Osteoblast (primary cell): ENCODE measurements around the gene SURF2. TPM values are rescaled to one million over a fixed set of nuclear protein-coding genes. Genes with fewer than 3 reads are reported as not detected.
A peak's percentile ranks its signal among the peaks of the same experiment; 100 is the strongest.
"Not testable (repeated sequence)": the region's sequence is repeated elsewhere in the genome, so short reads cannot be mapped to it uniquely, and the experiment has no call there.

Source experiments
- DNase-seq: peaks from one replicate; pipeline ENCODE4 v3.0.0; 2011; ENCODE audit warnings: low spot score, mixed read lengths; ENCODE audit not compliant: insufficient read length; ENCODE audit errors: missing footprints
- H2AFZ ChIP-seq: 2 replicates; pipeline ENCODE4 v1.6.0; 2011; ENCODE audit warnings: mild to moderate bottlenecking, low read length
- H3K27ac ChIP-seq: 2 replicates; pipeline ENCODE4 v1.5.1; 2011; ENCODE audit warnings: mild to moderate bottlenecking, low read depth, low read length, moderate library complexity
- H3K27me3 ChIP-seq: 2 replicates; pipeline ENCODE4 v1.6.0; 2012; ENCODE audit warnings: mild to moderate bottlenecking, control low read depth, inconsistent platforms, low read length, moderate library complexity; ENCODE audit not compliant: insufficient read depth
- H3K36me3 ChIP-seq: 2 replicates; pipeline ENCODE4 v1.5.1; 2011; ENCODE audit warnings: mild to moderate bottlenecking, low read length, control low read depth, moderate library complexity; ENCODE audit not compliant: insufficient read depth
- H3K4me1 ChIP-seq: 2 replicates; pipeline ENCODE4 v1.5.1; 2011; ENCODE audit warnings: mild to moderate bottlenecking, low read length, control low read depth, moderate library complexity; ENCODE audit not compliant: insufficient read depth
- H3K4me2 ChIP-seq: 2 replicates; pipeline ENCODE4 v1.6.0; 2011; ENCODE audit warnings: mild to moderate bottlenecking, low read length; ENCODE audit not compliant: insufficient read depth
- H3K4me3 ChIP-seq: fragments of 200-600 bp; sonication (generic); 3 replicates; pipeline ENCODE4 v1.5.1; 2012; ENCODE audit warnings: mild to moderate bottlenecking, low read length, inconsistent platforms; ENCODE audit not compliant: insufficient read depth
- H3K79me2 ChIP-seq: 2 replicates; pipeline ENCODE4 v1.6.0; 2012; ENCODE audit warnings: mild to moderate bottlenecking, low read length, control low read depth, inconsistent platforms; ENCODE audit not compliant: insufficient read depth
- H3K9me3 ChIP-seq: 2 replicates; pipeline ENCODE4 v1.5.1; 2011; ENCODE audit warnings: low read depth, low read length, control low read depth
- H4K20me1 ChIP-seq: 2 replicates; pipeline ENCODE4 v1.6.0; 2012; ENCODE audit warnings: mild to moderate bottlenecking, low read length, control low read depth; ENCODE audit not compliant: insufficient read depth
- total RNA-seq: library from RNA; depleted of rRNA; stranded (reverse); fragments of >200 nt; gene quantifications from 2 replicates; pipeline ENCODE4 v1.2.3, GENCODE V29; 2012
- TF ChIP-seq, protein P1 (sequence below): IDR thresholded peaks from 2 replicates; pipeline ENCODE4 v1.5.1; 2011; ENCODE audit warnings: mild to moderate bottlenecking, low read depth, low read length, moderate library complexity; ENCODE audit errors: extremely low read depth

Gene SURF2
- total RNA-seq, 1 donor = 15.2 TPM

GRCh38 chr9:133387680-133388079 is 31.3 kb downstream of the SURF2 start:
- Histone ChIP-seq H3K27me3 (no peaks in the 10 kb centered on the region), H3K4me3 (no peak overlapping the region), H3K27ac (no peak overlapping the region), H2AFZ (no peak overlapping the region), H3K4me1 (no peaks in the 10 kb centered on the region), H3K9me3 (no peaks in the 10 kb centered on the region), H3K36me3 (no peaks in the 10 kb centered on the region), H4K20me1 (no peaks in the 10 kb centered on the region), H3K4me2 (no peak overlapping the region), H3K79me2 (no peaks in the 10 kb centered on the region)
- DNase-seq = peak; percentile 27
- TF ChIP-seq, protein P1, sequence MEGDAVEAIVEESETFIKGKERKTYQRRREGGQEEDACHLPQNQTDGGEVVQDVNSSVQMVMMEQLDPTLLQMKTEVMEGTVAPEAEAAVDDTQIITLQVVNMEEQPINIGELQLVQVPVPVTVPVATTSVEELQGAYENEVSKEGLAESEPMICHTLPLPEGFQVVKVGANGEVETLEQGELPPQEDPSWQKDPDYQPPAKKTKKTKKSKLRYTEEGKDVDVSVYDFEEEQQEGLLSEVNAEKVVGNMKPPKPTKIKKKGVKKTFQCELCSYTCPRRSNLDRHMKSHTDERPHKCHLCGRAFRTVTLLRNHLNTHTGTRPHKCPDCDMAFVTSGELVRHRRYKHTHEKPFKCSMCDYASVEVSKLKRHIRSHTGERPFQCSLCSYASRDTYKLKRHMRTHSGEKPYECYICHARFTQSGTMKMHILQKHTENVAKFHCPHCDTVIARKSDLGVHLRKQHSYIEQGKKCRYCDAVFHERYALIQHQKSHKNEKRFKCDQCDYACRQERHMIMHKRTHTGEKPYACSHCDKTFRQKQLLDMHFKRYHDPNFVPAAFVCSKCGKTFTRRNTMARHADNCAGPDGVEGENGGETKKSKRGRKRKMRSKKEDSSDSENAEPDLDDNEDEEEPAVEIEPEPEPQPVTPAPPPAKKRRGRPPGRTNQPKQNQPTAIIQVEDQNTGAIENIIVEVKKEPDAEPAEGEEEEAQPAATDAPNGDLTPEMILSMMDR = no peak

DNA sequence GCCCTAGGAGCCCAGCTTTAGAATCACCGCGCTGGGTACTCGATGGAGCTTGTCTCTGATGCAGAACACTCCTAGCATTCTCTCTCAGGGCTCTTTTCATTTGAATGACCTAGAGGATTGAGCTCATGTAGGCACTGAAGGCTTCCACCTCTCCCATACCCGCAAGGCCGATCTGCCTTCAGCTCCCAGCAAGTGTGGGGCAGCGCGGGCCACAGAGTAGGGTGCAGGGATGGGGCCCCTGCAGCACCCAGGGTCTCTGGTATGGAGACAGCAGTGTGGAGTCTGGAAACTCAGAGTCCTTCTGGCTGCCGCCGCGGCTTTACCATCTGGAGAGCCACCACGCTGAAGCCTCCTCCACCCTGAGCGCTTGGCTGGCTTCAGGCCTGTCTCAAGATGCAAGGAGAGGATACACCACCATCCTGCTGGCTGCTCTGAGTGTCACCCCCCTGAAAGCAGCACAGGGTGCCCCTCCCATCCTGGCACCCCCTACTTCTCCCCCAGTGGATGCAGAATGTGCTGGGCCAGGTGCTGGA is 32.7 kb downstream of the SURF2 start:
- no peaks in the 10 kb centered on the region for H3K79me2 ChIP-seq
- H3K4me3 ChIP-seq = no peak overlapping the region
- H2AFZ ChIP-seq = no peak overlapping the region
- H3K27ac ChIP-seq = no peak overlapping the region
- H3K4me1 ChIP-seq = no peaks in the 10 kb centered on the region
- no peaks in the 10 kb centered on the region for H3K9me3 ChIP-seq
- TF ChIP-seq, protein P1 = no peak
- DNase-seq = peak; percentile 68
- no peaks in the 10 kb centered on the region for H3K36me3 ChIP-seq
- no peaks in the 10 kb centered on the region for H4K20me1 ChIP-seq
- H3K4me2 ChIP-seq = no peak overlapping the region
- H3K27me3 ChIP-seq = peaks cover 3% of the 10 kb centered on the region

DNA sequence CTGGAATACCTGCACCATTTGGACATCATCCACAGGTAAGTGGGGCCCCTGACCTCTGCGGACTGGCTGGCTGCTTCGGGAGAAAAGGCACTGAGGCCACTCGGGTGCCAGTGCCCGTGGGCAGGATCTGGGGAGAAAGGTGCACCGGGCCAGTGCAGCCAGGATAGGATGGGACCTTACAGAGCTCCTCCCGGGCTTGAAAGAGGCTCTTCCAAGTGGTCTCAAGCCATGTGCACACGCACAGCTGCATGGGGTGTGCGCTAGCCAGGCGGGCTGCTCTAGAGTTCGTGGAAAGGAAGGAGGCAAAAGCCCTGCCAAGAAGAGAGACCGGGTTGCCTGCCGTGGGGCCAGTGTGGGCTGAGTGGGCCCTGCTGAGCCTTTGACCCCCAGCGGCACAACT is 33.2 kb downstream of the SURF2 start:
- H3K4me1 ChIP-seq = no peaks in the 10 kb centered on the region
- no peak overlapping the region for H2AFZ ChIP-seq
- H3K36me3 ChIP-seq = no peaks in the 10 kb centered on the region
- no peaks in the 10 kb centered on the region for H3K79me2 ChIP-seq
- no peaks in the 10 kb centered on the region for H3K9me3 ChIP-seq
- no peaks in the 10 kb centered on the region for H4K20me1 ChIP-seq
- H3K4me3 ChIP-seq = no peak overlapping the region
- TF ChIP-seq, protein P1 = no peak
- H3K4me2 ChIP-seq = no peak overlapping the region
- peak; percentile 77 for DNase-seq
- peaks cover 8% of the 10 kb centered on the region for H3K27me3 ChIP-seq
- no peak overlapping the region for H3K27ac ChIP-seq

GRCh38 chr9:133390713-133391112 is 34.4 kb downstream of the SURF2 start:
- H3K27me3 ChIP-seq = peaks cover 17% of the 10 kb centered on the region
- DNase-seq = peak; percentile 64
- H3K27ac ChIP-seq = no peak overlapping the region
- no peaks in the 10 kb centered on the region for H3K36me3 ChIP-seq
- TF ChIP-seq, protein P1 = no peak
- H2AFZ ChIP-seq = no peak overlapping the region
- no peaks in the 10 kb centered on the region for H3K9me3 ChIP-seq
- no peaks in the 10 kb centered on the region for H3K79me2 ChIP-seq
- no peaks in the 10 kb centered on the region for H4K20me1 ChIP-seq
- H3K4me1 ChIP-seq = no peaks in the 10 kb centered on the region
- no peak overlapping the region for H3K4me3 ChIP-seq
- no peak overlapping the region for H3K4me2 ChIP-seq

- H3K27me3 ChIP-seq = peaks cover 19% of the 10 kb centered on the region
- not testable (repeated sequence) for H3K4me1 ChIP-seq, H3K36me3 ChIP-seq, H3K9me3 ChIP-seq, H2AFZ ChIP-seq, H3K4me3 ChIP-seq, H3K79me2 ChIP-seq, H4K20me1 ChIP-seq, DNase-seq, H3K4me2 ChIP-seq, H3K27ac ChIP-seq
Measured at GRCh38 chr9:133391449-133391848, 35.1 kb downstream of the SURF2 start.

DNA sequence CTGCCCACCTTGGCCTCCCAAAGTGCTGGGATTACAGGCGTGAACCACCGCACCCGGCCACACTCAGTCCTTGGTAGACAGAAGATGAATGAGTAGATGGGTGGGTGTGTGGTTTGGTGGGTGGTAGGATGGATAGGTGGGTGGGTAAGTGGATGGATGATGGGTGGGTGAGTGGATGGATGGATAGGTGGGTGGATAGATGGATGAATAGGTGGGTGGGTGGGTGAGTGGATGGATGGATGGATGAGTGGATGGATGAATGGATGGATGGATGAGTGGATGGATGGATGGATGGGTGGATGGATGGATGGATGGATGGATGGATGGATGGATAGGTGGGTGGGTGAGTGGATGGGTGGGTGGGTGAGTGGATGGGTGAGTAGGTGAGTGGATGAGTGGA is 36.0 kb downstream of the SURF2 start:
- not testable (repeated sequence) for H3K79me2 ChIP-seq, H3K9me3 ChIP-seq, H3K4me3 ChIP-seq, H2AFZ ChIP-seq, H4K20me1 ChIP-seq, H3K4me2 ChIP-seq, H3K4me1 ChIP-seq, H3K36me3 ChIP-seq, H3K27ac ChIP-seq, DNase-seq
- peaks cover 24% of the 10 kb centered on the region for H3K27me3 ChIP-seq
